Panc1 (cell line): ENCODE results near the gene HSF5. TPM values are rescaled to one million over a fixed set of nuclear protein-coding genes. Genes with fewer than 3 reads are reported as not detected.
A peak's percentile ranks its signal among the peaks of the same experiment; 100 is the strongest.

Experiments used
- ATAC-seq: fragments of 200-7000 bp; cut with Tn5 transposase; 2 replicates; pipeline ENCODE4 v1.9.1; 2020; ENCODE audit warnings: mild to moderate bottlenecking, moderate library complexity
- BruUV-seq: library from RNA; stranded (reverse); fragments of 400-500 nt; replicated peaks from 2 replicates; lab custom pipeline; 2021; lab: Mats Ljungman, UMichigan
- CTCF ChIA-PET: fragments of 300-600 bp; sonication (Branson Sonifier 250); formaldehyde crosslinking; loops from one replicate; lab custom pipeline; 2022; ENCODE audit warnings: antibody characterized with exemption; lab: Charles Lee
- POLR2A ChIA-PET: fragments of 300-600 bp; sonication (Branson Sonifier 250); formaldehyde crosslinking; loops from one replicate; lab custom pipeline; 2022; ENCODE audit warnings: antibody characterized with exemption; lab: Charles Lee
- DNase-seq: peaks from one replicate; pipeline ENCODE4 v3.0.0-alpha.2; 2010; ENCODE audit warnings: low read depth, low spot score
- H3K27ac ChIP-seq: 2 replicates; pipeline ENCODE4 v1.5.1; 2011; ENCODE audit warnings: mild to moderate bottlenecking, low read length, inconsistent platforms
- H3K27me3 ChIP-seq: fragments of 200-500 bp; sonication (Bioruptor generic); 2 replicates; pipeline ENCODE4 v1.6.0; 2014; ENCODE audit warnings: low read length, inconsistent platforms; ENCODE audit not compliant: control insufficient read depth, insufficient read depth
- H3K36me3 ChIP-seq: fragments of 200-500 bp; sonication (Bioruptor generic); 2 replicates; pipeline ENCODE4 v1.5.1; 2014; ENCODE audit warnings: inconsistent platforms, mild to moderate bottlenecking, low read length, moderate library complexity; ENCODE audit not compliant: control insufficient read depth, insufficient read depth
- H3K4me1 ChIP-seq: 2 replicates; pipeline ENCODE4 v1.5.1; 2011; ENCODE audit warnings: inconsistent platforms, mild to moderate bottlenecking, low read length, moderate library complexity; ENCODE audit not compliant: control insufficient read depth, insufficient read depth
- H3K4me3 ChIP-seq, 2 experiments: 2 replicates each; pipeline ENCODE4 v1.5.1; 2011 to 2012; ENCODE audit warnings: low read depth in 2 of 2, low read length in 2 of 2, mild to moderate bottlenecking in 2 of 2, inconsistent platforms in 1 of 2, moderate library complexity in 1 of 2
- H3K9me3 ChIP-seq: fragments of 200-500 bp; sonication (Bioruptor generic); 2 replicates; pipeline ENCODE4 v1.5.1; 2014; ENCODE audit warnings: low read depth, mild to moderate bottlenecking, inconsistent platforms, low read length, moderate library complexity; ENCODE audit not compliant: control insufficient read depth, insufficient read depth
- POLR2AphosphoS5 ChIP-seq: IDR thresholded peaks from 2 replicates; pipeline ENCODE4 v1.6.1; 2012; ENCODE audit warnings: mild to moderate bottlenecking, low read depth, low read length, moderate library complexity
- SIN3A ChIP-seq: IDR thresholded peaks from 2 replicates; pipeline ENCODE4 v1.6.1; 2012; ENCODE audit warnings: low read depth, mild to moderate bottlenecking, low read length, moderate library complexity, borderline replicate concordance; ENCODE audit not compliant: insufficient read depth
- TCF7L2 ChIP-seq: IDR thresholded peaks from 2 replicates; pipeline ENCODE4 v1.6.1; 2011; ENCODE audit warnings: mild to moderate bottlenecking, low read depth, low read length, inconsistent platforms
- in situ Hi-C: cut with HindIII; loops from 2 replicates; pipeline ENCODE4 v1.10.0; 2016; ENCODE audit warnings: low sequenced_read_pairs, low pct_unique_long_range_greater_than_20kb
- intact Hi-C: fragments of 100-400 bp; cut with micrococcal nuclease; formaldehyde crosslinking; loops from one replicate; pipeline ENCODE4 v1.10.0; 2022; ENCODE audit not compliant: unreplicated experiment
- total RNA-seq: library from RNA; stranded (reverse); gene quantifications from one replicate; pipeline ENCODE4 v1.2.1, GENCODE V29; 2021; ENCODE audit not compliant: unreplicated experiment
- TF ChIP-seq, protein P1 (sequence below), 2 experiments: IDR thresholded peaks; 2 replicates each; pipeline ENCODE4 v1.6.1; 2011 to 2012; ENCODE audit warnings: low read depth in 2 of 2, control low read depth in 1 of 2, low read length in 1 of 2, mild to moderate bottlenecking in 1 of 2, moderate library complexity in 1 of 2; ENCODE audit not compliant: insufficient read depth in 1 of 2
- TF ChIP-seq, protein P2 (sequence below): fragments of 450-650 bp; IDR thresholded peaks from 2 replicates; pipeline ENCODE4 v1.5.1; 2017; ENCODE audit warnings: mild to moderate bottlenecking

The HSF5 gene
- total RNA-seq, 1 experiment from 2014 or later = not detected

DNA sequence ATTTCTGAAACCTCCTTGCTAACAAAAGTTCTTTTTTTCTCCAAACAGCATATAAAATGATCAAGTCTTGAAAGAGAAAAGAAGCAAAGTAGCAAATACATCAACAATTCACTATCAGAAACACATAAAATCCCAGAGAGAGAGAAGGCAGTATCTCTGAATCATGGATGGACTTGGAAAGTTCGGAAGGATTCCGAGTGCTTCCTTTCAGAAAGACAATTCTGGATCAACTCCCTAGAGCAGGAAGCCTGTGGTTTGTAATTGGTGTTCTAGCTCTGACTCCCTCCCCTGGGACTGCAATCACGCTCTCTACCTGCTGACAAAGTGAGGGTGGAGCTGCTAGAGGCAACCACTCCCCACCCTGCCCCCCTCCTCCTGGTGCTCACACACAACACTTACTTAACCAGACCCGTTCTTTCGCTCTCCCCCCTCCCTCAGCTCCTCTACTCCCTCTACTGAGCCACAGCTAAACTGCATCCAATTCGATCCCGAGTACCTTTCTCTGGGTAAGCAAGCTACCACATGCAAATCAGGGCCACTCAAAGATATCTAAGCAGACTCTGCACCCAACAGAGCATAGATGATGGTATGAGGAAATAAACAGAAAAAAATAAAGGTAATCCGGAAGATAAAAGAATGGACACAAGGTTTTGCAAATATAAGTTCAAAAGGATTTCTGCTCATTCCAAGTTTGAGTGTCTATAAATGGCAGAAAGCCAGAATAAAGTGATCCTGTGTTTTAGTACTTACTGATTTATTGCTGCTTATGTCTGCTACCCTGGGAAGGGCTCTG, 70.7 kb downstream of the HSF5 start, which contains the start of gene RNF43:
Gene RNF43, minus strand, starts transcription at position 235 of the 793 bp plus-strand sequence. CDS start 1,957 bp downstream, outside the sequence.
- Histone ChIP-seq H3K36me3 (peaks cover 11% of the 10 kb centered on the region; the same call in 1 of the 2 replicates), H3K4me3 (peak within 1 kb of the TSS; percentile 44 to 61), H3K27ac (peak within 1 kb of the TSS; percentile 66), H3K9me3 (no peaks in the 10 kb centered on the region), H3K27me3 (peaks cover 8% of the 10 kb centered on the region; the same call in 1 of the 2 replicates), H3K4me1 (peaks cover 5% of the 10 kb centered on the region; the same call in 1 of the 2 replicates)
- DNase-seq (peak; percentile 75), ATAC-seq (peak; percentile 98)
- CTCF ChIA-PET = interaction anchor here (0.7 to 2.9 kb wide), 3 partner anchors 12 to 569 kb away, joined by 3 to 19 read pairs (median 13); no protein-coding TSS in a partner anchor
- intact Hi-C loops (no loop called here), in situ Hi-C loops (no loop called here)
- TF ChIP-seq TCF7L2 = no peak
- no peak for TF ChIP-seq SIN3A
- TF ChIP-seq, protein P1, sequence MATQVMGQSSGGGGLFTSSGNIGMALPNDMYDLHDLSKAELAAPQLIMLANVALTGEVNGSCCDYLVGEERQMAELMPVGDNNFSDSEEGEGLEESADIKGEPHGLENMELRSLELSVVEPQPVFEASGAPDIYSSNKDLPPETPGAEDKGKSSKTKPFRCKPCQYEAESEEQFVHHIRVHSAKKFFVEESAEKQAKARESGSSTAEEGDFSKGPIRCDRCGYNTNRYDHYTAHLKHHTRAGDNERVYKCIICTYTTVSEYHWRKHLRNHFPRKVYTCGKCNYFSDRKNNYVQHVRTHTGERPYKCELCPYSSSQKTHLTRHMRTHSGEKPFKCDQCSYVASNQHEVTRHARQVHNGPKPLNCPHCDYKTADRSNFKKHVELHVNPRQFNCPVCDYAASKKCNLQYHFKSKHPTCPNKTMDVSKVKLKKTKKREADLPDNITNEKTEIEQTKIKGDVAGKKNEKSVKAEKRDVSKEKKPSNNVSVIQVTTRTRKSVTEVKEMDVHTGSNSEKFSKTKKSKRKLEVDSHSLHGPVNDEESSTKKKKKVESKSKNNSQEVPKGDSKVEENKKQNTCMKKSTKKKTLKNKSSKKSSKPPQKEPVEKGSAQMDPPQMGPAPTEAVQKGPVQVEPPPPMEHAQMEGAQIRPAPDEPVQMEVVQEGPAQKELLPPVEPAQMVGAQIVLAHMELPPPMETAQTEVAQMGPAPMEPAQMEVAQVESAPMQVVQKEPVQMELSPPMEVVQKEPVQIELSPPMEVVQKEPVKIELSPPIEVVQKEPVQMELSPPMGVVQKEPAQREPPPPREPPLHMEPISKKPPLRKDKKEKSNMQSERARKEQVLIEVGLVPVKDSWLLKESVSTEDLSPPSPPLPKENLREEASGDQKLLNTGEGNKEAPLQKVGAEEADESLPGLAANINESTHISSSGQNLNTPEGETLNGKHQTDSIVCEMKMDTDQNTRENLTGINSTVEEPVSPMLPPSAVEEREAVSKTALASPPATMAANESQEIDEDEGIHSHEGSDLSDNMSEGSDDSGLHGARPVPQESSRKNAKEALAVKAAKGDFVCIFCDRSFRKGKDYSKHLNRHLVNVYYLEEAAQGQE (IDR thresholded peaks at IDR 0.05; ENCODE audit: insufficient read depth in 1 of 2, low read depth in 2 of 2, low read length in 1 of 2) = no peak
- TF ChIP-seq, protein P2, sequence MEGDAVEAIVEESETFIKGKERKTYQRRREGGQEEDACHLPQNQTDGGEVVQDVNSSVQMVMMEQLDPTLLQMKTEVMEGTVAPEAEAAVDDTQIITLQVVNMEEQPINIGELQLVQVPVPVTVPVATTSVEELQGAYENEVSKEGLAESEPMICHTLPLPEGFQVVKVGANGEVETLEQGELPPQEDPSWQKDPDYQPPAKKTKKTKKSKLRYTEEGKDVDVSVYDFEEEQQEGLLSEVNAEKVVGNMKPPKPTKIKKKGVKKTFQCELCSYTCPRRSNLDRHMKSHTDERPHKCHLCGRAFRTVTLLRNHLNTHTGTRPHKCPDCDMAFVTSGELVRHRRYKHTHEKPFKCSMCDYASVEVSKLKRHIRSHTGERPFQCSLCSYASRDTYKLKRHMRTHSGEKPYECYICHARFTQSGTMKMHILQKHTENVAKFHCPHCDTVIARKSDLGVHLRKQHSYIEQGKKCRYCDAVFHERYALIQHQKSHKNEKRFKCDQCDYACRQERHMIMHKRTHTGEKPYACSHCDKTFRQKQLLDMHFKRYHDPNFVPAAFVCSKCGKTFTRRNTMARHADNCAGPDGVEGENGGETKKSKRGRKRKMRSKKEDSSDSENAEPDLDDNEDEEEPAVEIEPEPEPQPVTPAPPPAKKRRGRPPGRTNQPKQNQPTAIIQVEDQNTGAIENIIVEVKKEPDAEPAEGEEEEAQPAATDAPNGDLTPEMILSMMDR = peak; percentile 82
- no peak; the same call in 1 of the 2 replicates for TF ChIP-seq POLR2AphosphoS5
- POLR2A ChIA-PET = interaction anchor here (0.6 kb wide), 1 partner anchor 86 kb away, joined by 8 read pairs; no protein-coding TSS in a partner anchor
- BruUV-seq = no TSS peak

DNA sequence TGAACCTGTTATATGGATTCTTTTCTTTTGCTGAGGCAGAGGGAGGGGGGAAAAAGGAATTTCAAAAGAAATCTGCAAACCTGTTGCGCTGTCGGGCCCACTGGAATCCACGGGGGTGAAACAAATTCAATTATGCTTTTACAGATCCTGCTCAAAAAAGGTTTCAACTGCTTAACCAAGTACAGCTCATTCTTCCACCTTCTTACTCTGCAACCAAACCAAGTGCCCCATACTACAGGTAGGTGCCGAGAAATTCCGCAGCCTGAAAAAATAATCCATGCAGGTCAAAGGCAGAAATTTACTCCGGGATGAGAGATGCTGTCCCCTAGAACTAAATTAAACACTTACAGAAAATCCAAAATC, 71.3 kb downstream of the HSF5 start:
- TF ChIP-seq, protein P1 (IDR thresholded peaks at IDR 0.05; ENCODE audit: insufficient read depth in 1 of 2, low read depth in 2 of 2, low read length in 1 of 2) = no peak; a peak in 1 of 4 replicates
- TF ChIP-seq SIN3A = no peak
- no peak for TF ChIP-seq TCF7L2
- TF ChIP-seq, protein P2 = no peak
- TF ChIP-seq POLR2AphosphoS5 = no peak
- Histone ChIP-seq H3K9me3 (no peaks in the 10 kb centered on the region), H3K4me3 (peak overlapping the region; percentile 44 to 61), H3K36me3 (peaks cover 11% of the 10 kb centered on the region; the same call in 1 of the 2 replicates), H3K27me3 (peaks cover 8% of the 10 kb centered on the region; the same call in 1 of the 2 replicates), H3K27ac (peak overlapping the region; percentile 66), H3K4me1 (peaks cover 5% of the 10 kb centered on the region; the same call in 1 of the 2 replicates)
- DNase-seq = no peak
- intact Hi-C loops (no loop called here), in situ Hi-C loops (no loop called here)
- ChIA-PET POLR2A (no interaction called here), CTCF (interaction anchor here (2.9 kb wide), 1 partner anchor 99 kb away, joined by 19 read pairs; no protein-coding TSS in a partner anchor)
- TSS peak; percentile 77 for BruUV-seq
- no peak for ATAC-seq
